ENCODE data around the gene PYCARD.
"Not testable (repeated sequence)": the region's sequence is repeated elsewhere in the genome, so short reads cannot be mapped to it uniquely, and the experiment has no call there.

PYCARD gene

DNA sequence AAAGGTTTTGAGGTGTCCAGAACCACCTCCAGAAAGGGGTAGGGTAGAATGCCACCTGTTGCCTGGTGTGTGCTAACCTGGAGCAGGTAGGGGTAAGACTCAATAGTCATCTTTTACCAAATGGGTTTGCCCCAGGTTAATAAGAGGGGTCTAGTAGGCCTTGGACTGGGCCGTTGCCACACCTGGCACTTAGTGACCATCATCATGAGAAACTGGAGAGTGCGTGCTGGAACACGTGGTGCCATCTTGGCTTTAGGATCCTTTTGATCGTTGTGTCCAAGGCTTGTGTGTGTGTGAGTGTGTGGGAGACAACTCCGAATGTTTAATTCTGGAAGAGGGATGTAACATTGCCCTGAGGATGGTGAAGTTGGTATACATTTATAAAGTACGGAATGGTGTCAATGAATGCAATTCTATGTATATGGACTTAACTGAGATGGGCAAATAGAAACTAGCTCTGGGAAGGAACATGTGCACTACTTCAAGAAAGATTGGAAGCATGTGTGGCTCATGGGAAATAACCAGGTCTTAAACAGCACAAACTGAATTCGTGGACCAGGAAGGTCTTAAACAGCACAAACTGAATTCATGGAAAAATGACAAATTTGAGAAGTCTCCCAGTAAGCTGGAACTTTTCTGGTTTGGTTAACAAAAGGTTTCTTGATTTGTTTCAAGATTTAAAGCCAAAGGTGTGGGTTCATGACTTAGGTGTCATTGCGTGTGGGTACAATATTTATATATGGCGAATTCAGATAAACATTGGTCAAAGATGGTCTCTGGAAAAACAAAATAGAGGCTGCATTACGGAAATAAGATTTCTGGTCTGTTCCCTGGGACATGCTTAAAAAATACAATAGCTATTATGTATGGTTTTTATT is 15.4 kb downstream of the PYCARD start:
- H3K9me3 Mint-ChIP-seq, result no peaks in the 10 kb centered on the region
- H3K27ac Mint-ChIP-seq, result peak overlapping the region; percentile 77
- H3K4me1 Mint-ChIP-seq, result peaks cover 99% of the 10 kb centered on the region
- peak overlapping the region; percentile 70 for H3K4me3 Mint-ChIP-seq
- H3K36me3 Mint-ChIP-seq, result peaks cover 74% of the 10 kb centered on the region
- no peaks in the 10 kb centered on the region for H3K27me3 Mint-ChIP-seq

DNA sequence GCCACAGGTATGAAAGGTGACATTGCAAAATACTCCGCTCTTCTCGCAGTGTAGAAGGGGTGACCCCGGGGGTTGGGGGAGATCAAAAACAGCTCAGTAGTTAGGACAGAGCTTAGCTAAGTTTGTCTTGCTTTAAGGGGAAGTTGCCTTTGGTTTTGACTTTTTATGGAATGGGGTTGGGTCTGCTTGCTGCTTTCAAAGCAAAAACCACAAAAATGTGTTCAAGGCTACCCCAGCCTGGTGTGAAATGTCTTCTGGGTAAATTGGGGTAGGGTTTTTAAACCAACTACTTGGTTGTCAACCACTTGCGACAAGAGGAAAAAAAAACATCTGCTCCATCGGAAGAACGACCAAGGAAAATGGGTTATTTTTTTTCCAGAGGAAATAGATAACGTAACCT is 16.4 kb downstream of the PYCARD start:
- Mint-ChIP-seq H3K27ac (peak overlapping the region; percentile 78), H3K9me3 (no peaks in the 10 kb centered on the region), H3K4me3 (peak overlapping the region; percentile 70), H3K4me1 (peaks cover 91% of the 10 kb centered on the region), H3K36me3 (peaks cover 76% of the 10 kb centered on the region), H3K27me3 (no peaks in the 10 kb centered on the region)

DNA sequence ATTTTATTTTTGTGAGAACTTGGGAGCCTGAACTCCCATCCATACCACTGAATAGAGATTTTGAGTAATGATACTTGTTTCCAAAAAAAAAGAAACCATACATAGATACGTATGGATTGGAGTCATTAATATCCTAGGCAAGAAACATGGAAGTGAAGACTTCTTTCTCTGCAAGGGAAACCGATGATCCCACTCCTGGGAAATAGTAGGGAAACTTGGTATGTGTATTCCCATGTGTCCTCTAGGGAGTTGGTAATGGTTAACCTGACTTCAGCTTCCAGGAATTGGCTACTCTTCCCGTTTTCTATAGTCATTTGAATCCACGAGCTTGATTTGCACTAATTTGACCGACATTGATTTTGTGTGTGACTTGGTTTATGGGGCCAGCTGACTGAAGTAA is 17.2 kb downstream of the PYCARD start:
- Mint-ChIP-seq H3K4me3 (peak overlapping the region; percentile 82), H3K4me1 (peaks cover 82% of the 10 kb centered on the region), H3K9me3 (no peaks in the 10 kb centered on the region), H3K36me3 (peaks cover 71% of the 10 kb centered on the region), H3K27me3 (no peaks in the 10 kb centered on the region), H3K27ac (peak overlapping the region; percentile 85)

DNA sequence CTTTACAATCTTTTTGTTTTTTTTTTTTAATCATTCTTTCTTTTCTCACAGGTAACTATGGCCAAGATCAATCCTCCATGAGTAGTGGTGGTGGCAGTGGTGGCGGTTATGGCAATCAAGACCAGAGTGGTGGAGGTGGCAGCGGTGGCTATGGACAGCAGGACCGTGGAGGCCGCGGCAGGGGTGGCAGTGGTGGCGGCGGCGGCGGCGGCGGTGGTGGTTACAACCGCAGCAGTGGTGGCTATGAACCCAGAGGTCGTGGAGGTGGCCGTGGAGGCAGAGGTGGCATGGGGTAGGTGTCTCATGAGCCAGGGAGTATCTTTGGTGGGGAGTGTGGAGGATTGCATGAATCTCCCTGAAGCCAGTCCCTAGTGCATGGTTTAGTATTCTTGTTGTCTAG is 17.7 kb downstream of the PYCARD start:
- peak overlapping the region; percentile 85 for H3K27ac Mint-ChIP-seq
- H3K9me3 Mint-ChIP-seq, result no peaks in the 10 kb centered on the region
- H3K36me3 Mint-ChIP-seq, result peaks cover 66% of the 10 kb centered on the region
- peaks cover 78% of the 10 kb centered on the region for H3K4me1 Mint-ChIP-seq
- H3K4me3 Mint-ChIP-seq, result peak overlapping the region; percentile 82
- H3K27me3 Mint-ChIP-seq, result no peaks in the 10 kb centered on the region

DNA sequence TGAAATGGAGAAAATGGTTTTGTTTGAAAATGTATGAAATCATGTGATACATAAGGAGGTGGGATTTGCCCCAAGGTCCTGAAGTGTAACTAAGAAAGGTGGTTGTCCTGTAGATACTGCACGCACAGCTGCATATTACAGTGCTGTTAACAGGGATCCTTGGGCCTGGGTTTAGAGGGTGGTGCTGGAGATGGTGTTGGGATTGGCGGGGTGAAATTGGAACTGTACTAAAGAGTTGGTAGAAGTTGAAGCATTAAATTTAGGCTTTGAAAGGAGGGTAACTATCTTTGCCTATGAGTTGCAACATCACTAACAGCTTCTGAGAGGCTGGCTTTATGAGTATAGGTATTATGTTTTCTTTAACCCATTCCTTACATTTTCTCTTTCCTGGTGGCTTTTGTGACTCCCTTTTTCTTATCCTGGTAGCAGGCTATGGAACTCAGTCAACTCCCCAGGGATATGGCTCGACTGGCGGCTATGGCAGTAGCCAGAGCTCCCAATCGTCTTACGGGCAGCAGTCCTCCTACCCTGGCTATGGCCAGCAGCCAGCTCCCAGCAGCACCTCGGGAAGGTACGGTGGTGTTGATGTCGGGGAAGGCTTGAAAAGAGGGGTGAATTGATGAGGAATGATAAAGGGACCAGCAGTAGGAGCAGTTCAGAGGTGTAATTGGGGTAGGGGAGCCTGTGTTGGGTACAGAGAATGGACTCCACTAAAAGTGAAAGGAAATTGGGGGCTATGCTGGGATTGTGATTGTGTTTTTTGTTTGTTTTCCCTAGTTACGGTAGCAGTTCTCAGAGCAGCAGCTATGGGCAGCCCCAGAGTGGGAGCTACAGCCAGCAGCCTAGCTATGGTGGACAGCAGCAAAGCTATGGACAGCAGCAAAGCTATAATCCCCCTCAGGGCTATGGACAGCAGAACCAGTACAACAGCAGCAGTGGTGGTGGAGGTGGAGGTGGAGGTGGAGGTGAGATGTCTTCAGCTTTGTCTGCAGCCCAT is 18.8 kb downstream of the PYCARD start:
- Mint-ChIP-seq H3K4me3 (peak overlapping the region; percentile 99), H3K9me3 (no peaks in the 10 kb centered on the region), H3K27me3 (no peaks in the 10 kb centered on the region), H3K27ac (peak overlapping the region; percentile 82), H3K4me1 (peaks cover 70% of the 10 kb centered on the region), H3K36me3 (peaks cover 56% of the 10 kb centered on the region)

DNA sequence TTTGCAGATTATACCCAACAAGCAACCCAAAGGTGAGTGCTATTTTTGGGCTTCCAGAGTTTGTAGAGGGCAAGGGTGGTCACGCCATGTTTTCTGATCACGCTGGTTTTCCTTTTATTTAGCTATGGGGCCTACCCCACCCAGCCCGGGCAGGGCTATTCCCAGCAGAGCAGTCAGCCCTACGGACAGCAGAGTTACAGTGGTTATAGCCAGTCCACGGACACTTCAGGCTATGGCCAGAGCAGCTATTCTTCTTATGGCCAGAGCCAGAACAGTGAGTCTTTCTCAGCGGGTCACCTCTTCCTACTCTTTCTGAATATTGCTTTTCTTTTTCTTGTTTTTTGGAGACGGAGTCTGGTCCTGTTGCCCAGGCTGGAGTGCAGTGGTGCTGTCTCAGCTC is 20.2 kb downstream of the PYCARD start:
- H3K27ac Mint-ChIP-seq, result peak overlapping the region; percentile 85
- peaks cover 51% of the 10 kb centered on the region for H3K36me3 Mint-ChIP-seq
- H3K9me3 Mint-ChIP-seq, result no peaks in the 10 kb centered on the region
- H3K27me3 Mint-ChIP-seq, result no peaks in the 10 kb centered on the region
- H3K4me3 Mint-ChIP-seq, result peak overlapping the region; percentile 99
- peaks cover 66% of the 10 kb centered on the region for H3K4me1 Mint-ChIP-seq

DNA sequence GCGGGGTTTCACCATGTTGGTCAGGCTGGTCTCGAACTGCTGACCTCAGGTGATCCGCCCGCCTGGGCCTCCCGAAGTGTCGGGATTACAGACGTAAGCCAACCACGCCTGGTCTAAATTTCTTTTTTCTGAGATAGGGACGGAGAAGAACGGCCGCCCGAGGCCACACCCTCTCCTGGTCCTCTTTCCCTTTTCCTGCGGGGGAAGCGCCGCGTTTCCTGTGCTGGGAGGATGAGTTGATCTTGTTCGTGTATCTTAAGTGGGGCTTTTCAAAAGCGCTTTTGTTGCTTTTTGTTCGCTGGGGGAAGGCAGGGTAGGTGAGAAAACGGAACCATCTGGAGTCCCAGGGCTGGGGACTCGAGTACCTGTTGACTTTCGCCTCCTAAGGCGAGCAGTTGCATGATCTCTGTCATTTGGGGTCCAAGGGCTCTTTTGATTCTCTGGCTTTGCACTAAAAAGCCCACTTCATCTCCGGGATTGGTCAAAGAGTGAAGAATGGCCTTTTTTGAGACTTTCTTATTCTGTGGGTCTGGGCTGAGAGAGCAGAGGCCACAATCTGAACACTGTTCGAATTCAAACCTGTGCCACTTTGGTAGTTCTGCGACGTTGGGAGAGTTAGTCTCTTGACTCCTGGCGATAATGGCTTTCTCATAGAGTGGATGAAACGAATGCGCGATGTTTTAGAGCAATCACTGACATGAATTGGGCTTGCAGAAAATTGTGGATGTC is 21.3 kb downstream of the PYCARD start:
- Mint-ChIP-seq H3K4me1 (peaks cover 62% of the 10 kb centered on the region), H3K9me3 (no peaks in the 10 kb centered on the region), H3K27me3 (no peaks in the 10 kb centered on the region), H3K27ac (peak overlapping the region; percentile 100), H3K4me3 (peak overlapping the region; percentile 99), H3K36me3 (peaks cover 42% of the 10 kb centered on the region)

DNA sequence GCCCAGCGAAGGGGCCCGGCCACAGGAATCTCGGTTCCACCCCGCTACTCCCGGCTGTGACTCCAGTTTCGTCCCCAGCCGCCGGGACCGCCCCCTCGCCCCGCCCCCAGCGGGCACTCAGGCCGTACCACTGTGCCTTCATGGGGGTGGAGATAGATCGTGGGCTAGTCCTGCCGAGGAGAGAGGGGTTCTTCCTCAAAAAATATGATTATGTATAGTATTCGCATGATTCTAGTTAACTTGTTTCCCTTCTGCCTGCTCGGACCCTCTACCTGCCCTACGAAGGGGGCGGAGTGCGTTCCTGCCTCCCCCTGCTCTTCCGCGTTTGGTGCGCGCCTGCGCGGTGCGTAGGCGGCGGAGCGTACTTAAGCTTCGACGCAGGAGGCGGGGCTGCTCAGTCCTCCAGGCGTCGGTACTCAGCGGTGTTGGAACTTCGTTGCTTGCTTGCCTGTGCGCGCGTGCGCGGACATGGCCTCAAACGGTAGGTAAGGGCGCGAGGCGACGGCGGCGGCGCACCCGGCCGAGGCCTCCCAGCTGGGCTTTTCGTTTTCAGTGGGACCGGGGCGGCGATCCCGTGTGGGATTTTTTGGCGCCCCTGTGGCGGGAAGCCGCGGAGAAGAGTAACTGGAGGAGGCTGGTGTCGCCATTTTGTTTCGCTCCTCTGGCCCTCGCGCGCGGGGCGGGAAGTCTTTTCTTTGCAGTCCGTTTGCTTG is 22.7 kb downstream of the PYCARD start, which contains the start of gene FUS:
Gene FUS (plus strand): TSS at position 393 of the 713 bp plus-strand sequence. CDS start 76 bp downstream, at position 469.
- H3K27ac Mint-ChIP-seq, result peak within 1 kb of the TSS; percentile 100
- no peaks in the 10 kb centered on the region for H3K9me3 Mint-ChIP-seq
- H3K27me3 Mint-ChIP-seq, result no peaks in the 10 kb centered on the region
- peaks cover 48% of the 10 kb centered on the region for H3K4me1 Mint-ChIP-seq
- peaks cover 31% of the 10 kb centered on the region for H3K36me3 Mint-ChIP-seq
- H3K4me3 Mint-ChIP-seq, result peak within 1 kb of the TSS; percentile 99

DNA sequence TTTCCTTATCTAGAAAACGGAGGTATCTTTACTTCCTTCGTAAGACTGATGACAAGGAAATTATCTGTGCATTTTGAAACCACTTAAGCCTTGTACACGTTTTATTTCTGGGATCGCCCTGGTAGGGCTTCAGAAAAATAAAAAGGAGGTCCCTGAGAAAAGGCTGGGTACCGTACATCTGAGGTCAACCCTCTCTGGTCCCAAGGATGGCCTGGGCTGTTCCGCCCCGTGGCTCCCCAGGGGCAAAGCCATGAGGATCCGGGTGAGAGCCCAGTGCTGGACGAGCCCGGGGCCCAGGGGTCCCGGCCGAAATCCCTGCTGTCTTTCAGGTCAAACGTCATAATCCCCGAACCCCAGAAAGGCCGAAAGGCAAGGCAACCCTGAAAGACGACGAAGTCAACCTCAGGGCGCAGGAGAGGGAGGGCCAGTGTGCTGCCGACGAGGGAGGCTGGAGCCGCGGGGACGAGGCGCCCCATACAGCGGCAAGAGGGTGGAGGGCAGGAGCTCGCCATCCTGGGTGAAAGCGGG is 23.3 kb downstream of the PYCARD start:
- Mint-ChIP-seq H3K4me1 (peaks cover 42% of the 10 kb centered on the region), H3K36me3 (peaks cover 28% of the 10 kb centered on the region), H3K4me3 (peak overlapping the region; percentile 99), H3K27ac (peak overlapping the region; percentile 93), H3K9me3 (no peaks in the 10 kb centered on the region), H3K27me3 (no peaks in the 10 kb centered on the region)

DNA sequence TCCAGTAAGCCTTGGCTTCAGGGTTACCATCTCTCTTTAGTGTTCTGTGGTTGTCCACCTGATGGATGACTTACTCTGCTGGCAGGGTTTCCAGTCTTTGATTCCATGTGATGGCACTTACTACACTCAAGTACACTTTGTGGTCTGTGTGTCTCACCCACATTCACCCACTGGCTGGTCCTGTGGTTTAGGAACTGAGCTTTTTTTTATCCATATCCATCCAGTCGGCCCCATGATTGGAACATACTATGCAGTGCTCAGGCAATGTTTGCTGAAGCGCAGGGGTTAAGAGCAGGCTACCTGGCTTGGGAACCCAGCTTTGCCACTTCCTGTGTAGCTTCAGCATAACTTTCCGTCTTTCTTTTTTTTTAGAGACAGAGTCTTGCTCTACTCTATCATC is 25.4 kb downstream of the PYCARD start:
- Mint-ChIP-seq H3K4me3 (peak overlapping the region; percentile 47), H3K4me1 (peaks cover 21% of the 10 kb centered on the region), H3K27ac (peak overlapping the region; percentile 8)

DNA sequence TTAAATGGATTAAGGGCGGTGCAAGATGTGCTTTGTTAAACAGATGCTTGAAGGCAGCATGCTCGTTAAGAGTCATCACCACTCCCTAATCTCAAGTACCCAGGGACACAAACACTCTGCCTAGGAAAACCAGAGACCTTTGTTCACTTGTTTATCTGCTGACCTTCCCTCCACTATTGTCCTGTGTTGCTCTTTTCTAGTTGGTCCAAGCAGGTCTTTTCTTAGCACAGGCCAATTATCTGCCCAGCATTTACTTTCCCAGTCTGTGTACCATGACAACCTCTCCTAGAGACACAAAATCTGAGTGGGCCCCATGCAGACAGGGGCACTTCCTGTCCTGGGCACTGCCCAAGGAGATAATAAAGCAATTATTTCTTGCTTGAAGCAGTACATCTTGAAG is 32.5 kb downstream of the PYCARD start:
- H3K36me3 Mint-ChIP-seq, H3K9me3 Mint-ChIP-seq, H3K4me3 Mint-ChIP-seq, H3K4me1 Mint-ChIP-seq, H3K27me3 Mint-ChIP-seq: not testable (repeated sequence)
- H3K27ac Mint-ChIP-seq, result peak overlapping the region; percentile 9

More for the DNA sequence above, 25.4 kb downstream of the PYCARD start:
- H3K36me3 Mint-ChIP-seq, result peaks cover 11% of the 10 kb centered on the region
- H3K27me3 Mint-ChIP-seq, result no peaks in the 10 kb centered on the region
- no peaks in the 10 kb centered on the region for H3K9me3 Mint-ChIP-seq

DNA sequence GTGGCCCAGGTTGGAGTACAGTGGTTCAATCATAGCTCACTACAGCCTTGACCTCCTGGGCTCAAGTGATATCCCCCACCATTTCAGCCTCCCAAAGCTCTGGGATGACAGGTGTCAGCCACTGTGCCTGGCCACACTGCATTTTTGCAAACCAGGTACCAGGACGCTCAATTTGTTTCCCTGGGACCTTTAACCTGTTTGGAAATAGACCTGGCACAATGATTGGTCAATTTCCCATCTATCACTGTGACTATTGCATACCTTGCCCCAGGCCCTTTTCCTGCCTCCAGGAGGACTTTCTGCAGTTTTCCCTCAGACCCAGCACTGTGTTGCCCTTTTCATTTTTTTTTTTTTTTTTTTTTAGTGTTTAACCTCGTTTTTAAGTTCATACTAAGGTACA is 33.7 kb downstream of the PYCARD start:
- H3K27ac Mint-ChIP-seq, result no peak overlapping the region
- H3K4me1 Mint-ChIP-seq, result no peaks in the 10 kb centered on the region

DNA sequence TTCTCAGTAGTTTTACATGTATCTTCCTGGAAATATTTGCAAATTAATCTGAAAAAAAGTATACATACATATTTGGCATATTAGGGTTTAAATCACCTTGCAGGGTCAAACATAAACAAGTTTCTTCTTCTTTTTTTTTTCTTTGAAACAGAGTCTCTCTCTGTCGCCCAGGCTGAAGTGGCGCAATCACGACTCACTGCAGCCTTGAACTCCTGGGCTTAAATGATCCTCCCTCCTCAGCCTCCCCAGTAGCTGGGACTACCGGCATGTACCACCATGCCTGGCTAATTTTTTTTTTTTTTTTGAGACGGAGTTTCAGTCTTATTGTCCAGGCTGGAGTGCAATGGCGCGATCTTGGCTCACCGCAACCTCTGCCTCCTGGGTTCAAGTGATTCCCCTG is 35.2 kb downstream of the PYCARD start:
- Mint-ChIP-seq H3K27ac (no peak overlapping the region), H3K4me3 (no peak overlapping the region), H3K9me3 (no peaks in the 10 kb centered on the region), H3K4me1 (no peaks in the 10 kb centered on the region), H3K27me3 (no peaks in the 10 kb centered on the region), H3K36me3 (no peaks in the 10 kb centered on the region)

More for the DNA sequence above, 33.7 kb downstream of the PYCARD start:
- Mint-ChIP-seq H3K27me3 (no peaks in the 10 kb centered on the region), H3K4me3 (no peak overlapping the region), H3K9me3 (no peaks in the 10 kb centered on the region), H3K36me3 (no peaks in the 10 kb centered on the region)

DNA sequence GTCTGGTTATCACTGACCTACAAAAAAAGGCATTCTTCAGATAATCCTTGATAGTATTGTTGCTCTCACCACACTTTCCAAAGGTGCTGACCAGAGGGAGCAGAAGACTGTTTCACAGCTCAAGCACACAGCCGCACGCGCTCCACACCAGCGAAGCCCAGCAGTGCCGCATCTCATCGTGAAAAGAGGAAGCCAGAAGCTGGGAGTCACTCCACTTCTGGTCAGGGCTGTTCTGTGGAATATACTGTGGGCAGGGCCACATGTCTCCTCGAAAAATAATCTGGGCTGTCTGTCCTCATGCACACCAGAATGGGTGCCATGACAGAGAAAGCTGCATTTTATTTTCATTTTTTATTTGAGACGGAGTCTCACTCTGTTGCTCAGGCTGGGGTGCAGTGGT is 45.4 kb downstream of the PYCARD start:
- Mint-ChIP-seq H3K27me3 (no peaks in the 10 kb centered on the region), H3K27ac (no peak overlapping the region), H3K36me3 (no peaks in the 10 kb centered on the region)

More for the DNA sequence above, 45.4 kb downstream of the PYCARD start:
- Mint-ChIP-seq H3K4me3 (peak overlapping the region; percentile 44), H3K4me1 (peaks cover 7% of the 10 kb centered on the region), H3K9me3 (no peaks in the 10 kb centered on the region)

All from activated naive CD4-positive, alpha-beta T cell treated with anti-CD3 and anti-CD28 coated beads, Interleukin-2, amount 50 U/mL, for 24 hours (primary cell).